Testis (tissue), 3 donors: ENCODE data around the gene SEC16B. TPM values are rescaled to one million over a fixed set of nuclear protein-coding genes. Genes with fewer than 3 reads are reported as not detected.

Source experiments
- DNase-seq: peaks from one replicate; pipeline ENCODE4 v3.0.0-alpha.2; 2019
- H3K27ac ChIP-seq, 2 donors: fragments of 200-600 bp; sonication (generic); one replicate each; pipeline ENCODE4 v1.5.1; 2019
- H3K27me3 ChIP-seq: fragments of 200-600 bp; sonication (generic); one replicate; pipeline ENCODE4 v1.5.1; 2019
- H3K36me3 ChIP-seq: fragments of 200-600 bp; sonication (generic); one replicate; pipeline ENCODE4 v1.5.1; 2017; ENCODE audit warnings: low read depth; ENCODE audit errors: missing control alignments
- H3K4me1 ChIP-seq: fragments of 200-600 bp; sonication (generic); one replicate; pipeline ENCODE4 v1.5.1; 2019
- H3K4me3 ChIP-seq, 2 donors: fragments of 200-600 bp; sonication (generic); one replicate each; pipeline ENCODE4 v1.5.1; 2017 to 2019
- H3K9me3 ChIP-seq: fragments of 200-600 bp; sonication (generic); one replicate; pipeline ENCODE4 v1.5.1; 2017
- POLR2A ChIP-seq: fragments of 450-650 bp; IDR thresholded peaks from one replicate; pipeline ENCODE4 v1.6.1; 2017; ENCODE audit warnings: antibody characterized with exemption, mild to moderate bottlenecking, moderate library complexity
- WGBS, 2 donors: methylation state at CpG; one replicate each; pipeline ENCODE4 v1.1.5; 2018; 5-methylcytosine and 5-hydroxymethylcytosine counted together
- intact Hi-C: fragments of 100-400 bp; cut with DNase I; formaldehyde crosslinking; loops from one replicate; pipeline ENCODE4 v1.15.1; 2023; ENCODE audit warnings: low total_unique reads
- polyA plus RNA-seq: library from polyadenylated mRNA; stranded (reverse); fragments of 350-450 nt; fragmentation: Illumina TruSeq; extraction: RNeasy Lipid Tissue Mini Kit (QIAGEN cat#74804); gene quantifications from one replicate; pipeline ENCODE4 v1.2.3, GENCODE V29; 2014; ENCODE audit warnings: low read depth, low replicate concordance; ENCODE audit not compliant: insufficient read depth
- total RNA-seq, 2 donors: library from RNA; depleted of rRNA; stranded (reverse); fragments of >200 nt; gene quantifications; one replicate each; pipeline ENCODE4 v1.2.3, GENCODE V29; 2016
- TF ChIP-seq, protein P1 (sequence below), 3 experiments: fragments of 450-650 bp in 2 of 3; fragments of 200-600 bp in 1 of 3; sonication (generic) in 1 of 3; IDR thresholded peaks; one replicate each; pipeline ENCODE4 v1.5.1; 2016 to 2019; ENCODE audit warnings: antibody characterized with exemption in 3 of 3, mild to moderate bottlenecking in 2 of 3, moderate library complexity in 1 of 3

Gene SEC16B
- total and polyA plus RNA-seq, 3 donors from 2014 or later = 4.3 to 5.9 (median 4.8) TPM

- intact Hi-C loops = no loop called here
- Histone ChIP-seq H3K9me3 (no peaks in the 10 kb centered on the region), H3K4me1 (no peaks in the 10 kb centered on the region), H3K27ac (no peak overlapping the region), H3K27me3 (no peaks in the 10 kb centered on the region), H3K36me3 (no peaks in the 10 kb centered on the region), H3K4me3 (no peak overlapping the region)
- TF ChIP-seq POLR2A = no peak
- TF ChIP-seq, protein P1, sequence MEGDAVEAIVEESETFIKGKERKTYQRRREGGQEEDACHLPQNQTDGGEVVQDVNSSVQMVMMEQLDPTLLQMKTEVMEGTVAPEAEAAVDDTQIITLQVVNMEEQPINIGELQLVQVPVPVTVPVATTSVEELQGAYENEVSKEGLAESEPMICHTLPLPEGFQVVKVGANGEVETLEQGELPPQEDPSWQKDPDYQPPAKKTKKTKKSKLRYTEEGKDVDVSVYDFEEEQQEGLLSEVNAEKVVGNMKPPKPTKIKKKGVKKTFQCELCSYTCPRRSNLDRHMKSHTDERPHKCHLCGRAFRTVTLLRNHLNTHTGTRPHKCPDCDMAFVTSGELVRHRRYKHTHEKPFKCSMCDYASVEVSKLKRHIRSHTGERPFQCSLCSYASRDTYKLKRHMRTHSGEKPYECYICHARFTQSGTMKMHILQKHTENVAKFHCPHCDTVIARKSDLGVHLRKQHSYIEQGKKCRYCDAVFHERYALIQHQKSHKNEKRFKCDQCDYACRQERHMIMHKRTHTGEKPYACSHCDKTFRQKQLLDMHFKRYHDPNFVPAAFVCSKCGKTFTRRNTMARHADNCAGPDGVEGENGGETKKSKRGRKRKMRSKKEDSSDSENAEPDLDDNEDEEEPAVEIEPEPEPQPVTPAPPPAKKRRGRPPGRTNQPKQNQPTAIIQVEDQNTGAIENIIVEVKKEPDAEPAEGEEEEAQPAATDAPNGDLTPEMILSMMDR (IDR thresholded peaks at IDR 0.05) = no peak
- no peak for DNase-seq
- WGBS, 2 donors = 98 to 100% methylated on average over 3 of the region's 3 CpGs
Observed at GRCh38 chr1:177915641-177916040, 54.2 kb downstream of the SEC16B start.

- H3K27me3 ChIP-seq = no peaks in the 10 kb centered on the region
- DNase-seq = no peak
- no peaks in the 10 kb centered on the region for H3K4me1 ChIP-seq
- H3K27ac ChIP-seq = no peak overlapping the region
- no peaks in the 10 kb centered on the region for H3K9me3 ChIP-seq
- no peak overlapping the region for H3K4me3 ChIP-seq
- TF ChIP-seq, protein P1 (IDR thresholded peaks at IDR 0.05) = no peak
- no peak for TF ChIP-seq POLR2A
- intact Hi-C loops = no loop called here
- H3K36me3 ChIP-seq = no peaks in the 10 kb centered on the region
- 92 to 94% methylated on average over 7 of the region's 7 CpGs for WGBS, 2 donors
Observed at GRCh38 chr1:177914603-177915002, 55.3 kb downstream of the SEC16B start.

GRCh38 chr1:177913762-177914540 is 55.9 kb downstream of the SEC16B start:
- no peak overlapping the region for H3K27ac ChIP-seq
- H3K36me3 ChIP-seq = no peaks in the 10 kb centered on the region
- no peak overlapping the region for H3K4me3 ChIP-seq
- no peaks in the 10 kb centered on the region for H3K4me1 ChIP-seq
- peak; percentile 43 for DNase-seq
- 54 to 61% methylated on average over 4 of the region's 4 CpGs for WGBS, 2 donors
- no peak for TF ChIP-seq POLR2A
- TF ChIP-seq, protein P1 (IDR thresholded peaks at IDR 0.05) = peak in 2 of 3 experiments; percentile 3 to 21
- no peaks in the 10 kb centered on the region for H3K27me3 ChIP-seq
- H3K9me3 ChIP-seq = no peaks in the 10 kb centered on the region
- intact Hi-C loops = no loop called here

GRCh38 chr1:177912991-177913390 is 56.9 kb downstream of the SEC16B start:
- H3K27ac ChIP-seq = no peak overlapping the region
- H3K36me3 ChIP-seq = no peaks in the 10 kb centered on the region
- intact Hi-C loops = no loop called here
- TF ChIP-seq POLR2A = no peak
- TF ChIP-seq, protein P1 (IDR thresholded peaks at IDR 0.05) = no peak
- H3K9me3 ChIP-seq = no peaks in the 10 kb centered on the region
- no peaks in the 10 kb centered on the region for H3K27me3 ChIP-seq
- H3K4me3 ChIP-seq = no peak overlapping the region
- 56 to 57% methylated on average over 3 of the region's 3 CpGs for WGBS, 2 donors
- no peak for DNase-seq
- H3K4me1 ChIP-seq = no peaks in the 10 kb centered on the region

- 72 to 79% methylated on average over 2 of the region's 2 CpGs for WGBS, 2 donors
- intact Hi-C loops = no loop called here
- Histone ChIP-seq H3K27ac (no peak overlapping the region), H3K27me3 (no peaks in the 10 kb centered on the region), H3K4me1 (no peaks in the 10 kb centered on the region), H3K36me3 (no peaks in the 10 kb centered on the region), H3K9me3 (no peaks in the 10 kb centered on the region), H3K4me3 (no peak overlapping the region)
- DNase-seq = no peak
- TF ChIP-seq, protein P1 (IDR thresholded peaks at IDR 0.05) = no peak
- no peak for TF ChIP-seq POLR2A
Observed at GRCh38 chr1:177909416-177909815, 60.4 kb downstream of the SEC16B start.
